Measurements from ENCODE around the gene MSI1.

MSI1 gene

GRCh38 chr12:120362516-120363273 is 6.3 kb downstream of the MSI1 start:
- H3K36me3 ChIP-seq (ENCODE audit: control insufficient read depth, insufficient read depth, low read length) = no peaks in the 10 kb centered on the region
- no peaks in the 10 kb centered on the region for H3K9me3 ChIP-seq (ENCODE audit: control insufficient read depth, low read length)
- peaks cover 43% of the 10 kb centered on the region for H3K4me1 ChIP-seq (ENCODE audit: control insufficient read depth, insufficient read depth, low read length)
- peaks cover 10% of the 10 kb centered on the region for H3K27me3 ChIP-seq (ENCODE audit: control insufficient read depth, insufficient read depth, low read length)
- no peak overlapping the region for H3K4me3 ChIP-seq (ENCODE audit: low read length)
- H3K9ac ChIP-seq (ENCODE audit: low read length) = peak overlapping the region; percentile 28

GRCh38 chr12:120361506-120362208 is 7.3 kb downstream of the MSI1 start:
- Histone ChIP-seq H3K27me3 (ENCODE audit: control insufficient read depth, insufficient read depth, low read length) (no peaks in the 10 kb centered on the region), H3K9ac (ENCODE audit: low read length) (peak overlapping the region; percentile 28), H3K4me3 (ENCODE audit: low read length) (no peak overlapping the region), H3K9me3 (ENCODE audit: control insufficient read depth, low read length) (no peaks in the 10 kb centered on the region), H3K4me1 (ENCODE audit: control insufficient read depth, insufficient read depth, low read length) (peaks cover 34% of the 10 kb centered on the region), H3K36me3 (ENCODE audit: control insufficient read depth, insufficient read depth, low read length) (no peaks in the 10 kb centered on the region)

- Histone ChIP-seq H3K9ac (ENCODE audit: low read length) (no peak overlapping the region), H3K36me3 (ENCODE audit: control insufficient read depth, insufficient read depth, low read length) (no peaks in the 10 kb centered on the region), H3K27me3 (ENCODE audit: control insufficient read depth, insufficient read depth, low read length) (no peaks in the 10 kb centered on the region), H3K4me1 (ENCODE audit: control insufficient read depth, insufficient read depth, low read length) (peaks cover 10% of the 10 kb centered on the region), H3K4me3 (ENCODE audit: low read length) (no peak overlapping the region), H3K9me3 (ENCODE audit: control insufficient read depth, low read length) (no peaks in the 10 kb centered on the region)
Observed at GRCh38 chr12:120359128-120359527, 9.8 kb downstream of the MSI1 start.

GRCh38 chr12:120358412-120359100 is 10.4 kb downstream of the MSI1 start:
- no peak overlapping the region for H3K9ac ChIP-seq (ENCODE audit: low read length)
- no peaks in the 10 kb centered on the region for H3K9me3 ChIP-seq (ENCODE audit: control insufficient read depth, low read length)
- H3K36me3 ChIP-seq (ENCODE audit: control insufficient read depth, insufficient read depth, low read length) = no peaks in the 10 kb centered on the region
- H3K4me1 ChIP-seq (ENCODE audit: control insufficient read depth, insufficient read depth, low read length) = peaks cover 9% of the 10 kb centered on the region
- H3K27me3 ChIP-seq (ENCODE audit: control insufficient read depth, insufficient read depth, low read length) = no peaks in the 10 kb centered on the region
- H3K4me3 ChIP-seq (ENCODE audit: low read length) = no peak overlapping the region

GRCh38 chr12:120357104-120357503 is 11.9 kb downstream of the MSI1 start:
- Histone ChIP-seq H3K9me3 (ENCODE audit: control insufficient read depth, low read length) (no peaks in the 10 kb centered on the region), H3K36me3 (ENCODE audit: control insufficient read depth, insufficient read depth, low read length) (no peaks in the 10 kb centered on the region), H3K4me3 (ENCODE audit: low read length) (no peak overlapping the region), H3K9ac (ENCODE audit: low read length) (no peak overlapping the region), H3K4me1 (ENCODE audit: control insufficient read depth, insufficient read depth, low read length) (peaks cover 6% of the 10 kb centered on the region), H3K27me3 (ENCODE audit: control insufficient read depth, insufficient read depth, low read length) (no peaks in the 10 kb centered on the region)

- Histone ChIP-seq H3K4me1 (ENCODE audit: control insufficient read depth, insufficient read depth, low read length) (peaks cover under 1% of the 10 kb centered on the region), H3K4me3 (ENCODE audit: low read length) (no peak overlapping the region), H3K9me3 (ENCODE audit: control insufficient read depth, low read length) (no peaks in the 10 kb centered on the region), H3K27me3 (ENCODE audit: control insufficient read depth, insufficient read depth, low read length) (no peaks in the 10 kb centered on the region), H3K36me3 (ENCODE audit: control insufficient read depth, insufficient read depth, low read length) (no peaks in the 10 kb centered on the region), H3K9ac (ENCODE audit: low read length) (no peak overlapping the region)
Observed at GRCh38 chr12:120356567-120357030, 12.4 kb downstream of the MSI1 start.

GRCh38 chr12:120353556-120354317 is 15.2 kb downstream of the MSI1 start:
- Histone ChIP-seq H3K9me3 (ENCODE audit: control insufficient read depth, low read length) (no peaks in the 10 kb centered on the region), H3K4me3 (ENCODE audit: low read length) (no peak overlapping the region), H3K4me1 (ENCODE audit: control insufficient read depth, insufficient read depth, low read length) (peaks cover 18% of the 10 kb centered on the region), H3K9ac (ENCODE audit: low read length) (no peak overlapping the region), H3K27me3 (ENCODE audit: control insufficient read depth, insufficient read depth, low read length) (no peaks in the 10 kb centered on the region), H3K36me3 (ENCODE audit: control insufficient read depth, insufficient read depth, low read length) (no peaks in the 10 kb centered on the region)

GRCh38 chr12:120353136-120353535 is 15.8 kb downstream of the MSI1 start:
- Histone ChIP-seq H3K27me3 (ENCODE audit: control insufficient read depth, insufficient read depth, low read length) (peaks cover 1% of the 10 kb centered on the region), H3K9me3 (ENCODE audit: control insufficient read depth, low read length) (no peaks in the 10 kb centered on the region), H3K4me1 (ENCODE audit: control insufficient read depth, insufficient read depth, low read length) (peaks cover 18% of the 10 kb centered on the region), H3K4me3 (ENCODE audit: low read length) (no peak overlapping the region), H3K9ac (ENCODE audit: low read length) (no peak overlapping the region), H3K36me3 (ENCODE audit: control insufficient read depth, insufficient read depth, low read length) (no peaks in the 10 kb centered on the region)

- Histone ChIP-seq H3K9ac (ENCODE audit: low read length) (no peak overlapping the region), H3K27me3 (ENCODE audit: control insufficient read depth, insufficient read depth, low read length) (peaks cover 3% of the 10 kb centered on the region), H3K9me3 (ENCODE audit: control insufficient read depth, low read length) (no peaks in the 10 kb centered on the region), H3K4me1 (ENCODE audit: control insufficient read depth, insufficient read depth, low read length) (peaks cover 18% of the 10 kb centered on the region), H3K36me3 (ENCODE audit: control insufficient read depth, insufficient read depth, low read length) (no peaks in the 10 kb centered on the region), H3K4me3 (ENCODE audit: low read length) (no peak overlapping the region)
Observed at GRCh38 chr12:120352117-120352516, 16.8 kb downstream of the MSI1 start.

GRCh38 chr12:120350576-120351350 is 18.2 kb downstream of the MSI1 start:
- peaks cover 3% of the 10 kb centered on the region for H3K27me3 ChIP-seq (ENCODE audit: control insufficient read depth, insufficient read depth, low read length)
- H3K9ac ChIP-seq (ENCODE audit: low read length) = no peak overlapping the region
- peaks cover 18% of the 10 kb centered on the region for H3K4me1 ChIP-seq (ENCODE audit: control insufficient read depth, insufficient read depth, low read length)
- H3K4me3 ChIP-seq (ENCODE audit: low read length) = no peak overlapping the region
- no peaks in the 10 kb centered on the region for H3K9me3 ChIP-seq (ENCODE audit: control insufficient read depth, low read length)
- H3K36me3 ChIP-seq (ENCODE audit: control insufficient read depth, insufficient read depth, low read length) = no peaks in the 10 kb centered on the region

GRCh38 chr12:120347766-120348165 is 21.2 kb downstream of the MSI1 start:
- H3K9me3 ChIP-seq (ENCODE audit: control insufficient read depth, low read length) = no peaks in the 10 kb centered on the region

More at GRCh38 chr12:120347766-120348165, 21.2 kb downstream of the MSI1 start:
- H3K36me3 ChIP-seq (ENCODE audit: control insufficient read depth, insufficient read depth, low read length) = no peaks in the 10 kb centered on the region
- H3K4me1 ChIP-seq (ENCODE audit: control insufficient read depth, insufficient read depth, low read length) = peaks cover 18% of the 10 kb centered on the region
- no peak overlapping the region for H3K9ac ChIP-seq (ENCODE audit: low read length)
- peaks cover 3% of the 10 kb centered on the region for H3K27me3 ChIP-seq (ENCODE audit: control insufficient read depth, insufficient read depth, low read length)
- no peak overlapping the region for H3K4me3 ChIP-seq (ENCODE audit: low read length)
